WTC11 (cell line): Measurements from ENCODE around the gene EIF3K. TPM values are rescaled to one million over a fixed set of nuclear protein-coding genes. Genes with fewer than 3 reads are reported as not detected.
A peak's percentile ranks its signal among the peaks of the same experiment; 100 is the strongest.

Source experiments
- ATAC-seq: fragments of 200-7000 bp; cut with Tn5 transposase; 2 replicates; pipeline ENCODE4 v1.10.0; 2021; ENCODE audit warnings: mild to moderate bottlenecking, moderate library complexity
- CTCF ChIA-PET: fragments of 300-600 bp; sonication (Branson Sonifier 250); formaldehyde crosslinking; loops from one replicate; lab custom pipeline; 2021; ENCODE audit warnings: antibody characterized with exemption; lab: Charles Lee
- POLR2A ChIA-PET: fragments of 350-600 bp; sonication (Branson Sonifier 250); formaldehyde crosslinking; loops from one replicate; lab custom pipeline; 2021; ENCODE audit warnings: antibody characterized with exemption; lab: Charles Lee
- DNase-seq: peaks from one replicate; pipeline ENCODE4 v3.0.0; 2021; ENCODE audit warnings: low spot score
- H3K27ac Mint-ChIP-seq: 2 replicates; pipeline ENCODE4 v1.8.0; 2021; ENCODE audit warnings: mixed read lengths
- H3K27me3 Mint-ChIP-seq: 2 replicates; pipeline ENCODE4 v1.8.0; 2021; ENCODE audit warnings: low read depth, mild to moderate bottlenecking, moderate library complexity, mixed read lengths
- H3K36me3 Mint-ChIP-seq: 2 replicates; pipeline ENCODE4 v1.8.0; 2021; ENCODE audit warnings: mixed read lengths
- H3K4me1 Mint-ChIP-seq: 2 replicates; pipeline ENCODE4 v1.8.0; 2022; ENCODE audit warnings: mixed read lengths
- H3K4me3 Mint-ChIP-seq: 2 replicates; pipeline ENCODE4 v1.8.0; 2021; ENCODE audit warnings: mild to moderate bottlenecking, moderate library complexity, mixed read lengths
- H3K9me3 Mint-ChIP-seq: 2 replicates; pipeline ENCODE4 v1.8.0; 2021; ENCODE audit warnings: mixed read lengths
- AR ChIP-seq: fragments of 250-450 bp; sonication (Bioruptor Pico); IDR thresholded peaks from 2 replicates; pipeline ENCODE4 v1.9.0; 2021; ENCODE audit warnings: mild to moderate bottlenecking
- GABPB1 ChIP-seq: sonication (generic); formaldehyde crosslinking; IDR thresholded peaks from 2 replicates; pipeline ENCODE4 v1.8.1; 2023; ENCODE audit warnings: mild to moderate bottlenecking, missing genetic modification reagents
- IRF2 ChIP-seq: sonication (generic); formaldehyde crosslinking; IDR thresholded peaks from 2 replicates; pipeline ENCODE4 v1.8.0; 2022; ENCODE audit warnings: low read depth, missing genetic modification reagents, borderline replicate concordance
- MXD4 ChIP-seq: fragments of 250-450 bp; sonication (Bioruptor Pico); IDR thresholded peaks from 2 replicates; pipeline ENCODE4 v1.8.0; 2021; ENCODE audit warnings: mild to moderate bottlenecking, moderate library complexity, borderline replicate concordance
- MYBL2 ChIP-seq: sonication (generic); formaldehyde crosslinking; IDR thresholded peaks from 2 replicates; pipeline ENCODE4 v1.8.1; 2023; ENCODE audit warnings: mild to moderate bottlenecking, moderate library complexity, missing genetic modification reagents
- NR2C2 ChIP-seq: sonication (generic); formaldehyde crosslinking; IDR thresholded peaks from 2 replicates; pipeline ENCODE4 v1.8.0; 2022; ENCODE audit warnings: mild to moderate bottlenecking, missing genetic modification reagents
- PREB ChIP-seq: sonication (generic); formaldehyde crosslinking; IDR thresholded peaks from 2 replicates; pipeline ENCODE4 v1.8.1; 2022; ENCODE audit warnings: mild to moderate bottlenecking, missing genetic modification reagents, moderate library complexity, borderline replicate concordance
- SMAD3 ChIP-seq: sonication (generic); formaldehyde crosslinking; IDR thresholded peaks from 2 replicates; pipeline ENCODE4 v1.8.0; 2022; ENCODE audit warnings: missing genetic modification reagents, mild to moderate bottlenecking, borderline replicate concordance
- TEAD4 ChIP-seq: sonication (generic); formaldehyde crosslinking; IDR thresholded peaks from 2 replicates; pipeline ENCODE4 v1.8.0; 2022; ENCODE audit warnings: mild to moderate bottlenecking, missing genetic modification reagents
- ZNF232 ChIP-seq: sonication (generic); formaldehyde crosslinking; IDR thresholded peaks from 2 replicates; pipeline ENCODE4 v1.8.0; 2022; ENCODE audit warnings: mild to moderate bottlenecking, missing genetic modification reagents
- total RNA-seq: library from RNA; stranded (reverse); gene quantifications from 3 replicates; pipeline ENCODE4 v1.2.3, GENCODE V29; 2021
- TF ChIP-seq, protein P1 (sequence below): sonication (generic); formaldehyde crosslinking; IDR thresholded peaks from 2 replicates; pipeline ENCODE4 v1.8.0; 2023; ENCODE audit warnings: mild to moderate bottlenecking, missing genetic modification reagents
- TF ChIP-seq, protein P2 (sequence below): sonication (generic); formaldehyde crosslinking; IDR thresholded peaks from 2 replicates; pipeline ENCODE4 v1.8.0; 2022; ENCODE audit warnings: mild to moderate bottlenecking, missing genetic modification reagents
- TF ChIP-seq, protein P3 (sequence below): sonication (generic); formaldehyde crosslinking; IDR thresholded peaks from 2 replicates; pipeline ENCODE4 v1.8.0; 2023; ENCODE audit warnings: missing genetic modification reagents

The EIF3K gene
- total RNA-seq, 1 experiment from 2014 or later = 416 TPM

DNA sequence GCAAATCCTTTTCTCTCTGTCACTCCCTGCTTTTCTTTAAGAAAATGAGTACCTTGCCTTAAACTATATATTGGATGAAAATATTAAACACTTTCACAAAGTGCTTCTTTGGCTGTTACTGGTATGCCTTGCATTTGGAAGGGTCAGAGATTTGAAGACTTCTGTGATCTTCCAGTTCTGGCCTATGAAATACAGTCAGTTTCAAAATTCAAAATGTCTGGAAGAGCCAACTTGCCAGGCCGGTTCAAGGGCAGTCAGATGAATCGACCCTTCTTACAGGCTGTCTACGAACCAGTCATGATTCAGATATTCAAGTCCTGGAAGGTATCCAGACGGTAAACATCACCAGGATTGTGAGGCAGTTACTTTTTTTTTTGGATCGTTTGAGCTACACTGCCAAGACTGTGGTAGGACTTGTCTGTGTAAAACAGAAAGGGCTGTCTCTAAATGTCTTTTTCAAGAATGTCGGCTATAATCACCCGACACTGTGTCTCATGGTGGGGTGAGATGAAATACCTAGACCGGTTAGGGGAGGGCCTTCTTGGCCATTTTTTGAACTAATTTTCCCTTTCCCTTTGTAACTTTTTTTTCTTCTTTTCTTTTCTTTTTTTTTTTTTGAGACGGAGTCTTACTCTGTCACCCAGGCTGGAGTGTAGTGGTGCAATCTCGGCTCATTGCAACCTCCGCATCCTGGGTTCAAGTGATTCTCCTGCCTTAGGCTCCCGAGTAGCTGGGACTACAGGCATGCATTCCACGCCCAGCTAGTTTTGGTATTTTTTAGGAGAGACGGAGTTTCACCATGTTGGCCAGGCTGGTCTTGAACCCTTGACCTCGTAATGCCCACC lies 39.7 kb downstream of the EIF3K start:
- Mint-ChIP-seq H3K4me3 (no peak overlapping the region; the same call in 1 of the 2 replicates), H3K4me1 (peaks cover 96% of the 10 kb centered on the region), H3K36me3 (peaks cover 17% of the 10 kb centered on the region), H3K9me3 (no peaks in the 10 kb centered on the region), H3K27ac (peak overlapping the region; percentile 93), H3K27me3 (no peaks in the 10 kb centered on the region)
- ATAC-seq (no peak), DNase-seq (no peak)
- TF ChIP-seq GABPB1 (CRISPR knock-in tag) = 0 out of 2 replicates have a peak, but pooled peaks have one; percentile 33
- TF ChIP-seq PREB (CRISPR knock-in tag) = no peak
- POLR2A ChIA-PET = interaction anchor here (0.6 to 1.7 kb wide), 4 partner anchors 11 to 60 kb away, joined by 3 to 6 read pairs (median 4); partner anchors contain the start of gene ACTN4
- CTCF ChIA-PET = interaction anchor here (0.7 to 1.8 kb wide), 2 partner anchors 21 to 24 kb away, joined by 4 to 8 read pairs; no protein-coding TSS in a partner anchor

- ChIA-PET POLR2A (interaction anchor here (3.3 kb wide), 1 partner anchor 12 kb away, joined by 41 read pairs; the partner anchor contains the start of gene ACTN4), CTCF (interaction anchor here (4.7 kb wide), 1 partner anchor 58 kb away, joined by 21 read pairs; no protein-coding TSS in a partner anchor)
- peaks cover 96% of the 10 kb centered on the region for H3K4me1 Mint-ChIP-seq
- peak overlapping the region; percentile 82 for H3K27ac Mint-ChIP-seq
- H3K36me3 Mint-ChIP-seq = peaks cover 14% of the 10 kb centered on the region
- no peaks in the 10 kb centered on the region for H3K27me3 Mint-ChIP-seq
- no peaks in the 10 kb centered on the region for H3K9me3 Mint-ChIP-seq
- no peak overlapping the region for H3K4me3 Mint-ChIP-seq
- ATAC-seq (no peak), DNase-seq (no peak)
- TF ChIP-seq AR (CRISPR knock-in tag) (no peak), ZNF232 (CRISPR knock-in tag) (no peak), GABPB1 (CRISPR knock-in tag) (no peak), IRF2 (CRISPR knock-in tag) (no peak), MXD4 (no peak), NR2C2 (CRISPR knock-in tag) (no peak), SMAD3 (no peak), TEAD4 (no peak), MYBL2 (CRISPR knock-in tag) (no peak)
- TF ChIP-seq, protein P1, sequence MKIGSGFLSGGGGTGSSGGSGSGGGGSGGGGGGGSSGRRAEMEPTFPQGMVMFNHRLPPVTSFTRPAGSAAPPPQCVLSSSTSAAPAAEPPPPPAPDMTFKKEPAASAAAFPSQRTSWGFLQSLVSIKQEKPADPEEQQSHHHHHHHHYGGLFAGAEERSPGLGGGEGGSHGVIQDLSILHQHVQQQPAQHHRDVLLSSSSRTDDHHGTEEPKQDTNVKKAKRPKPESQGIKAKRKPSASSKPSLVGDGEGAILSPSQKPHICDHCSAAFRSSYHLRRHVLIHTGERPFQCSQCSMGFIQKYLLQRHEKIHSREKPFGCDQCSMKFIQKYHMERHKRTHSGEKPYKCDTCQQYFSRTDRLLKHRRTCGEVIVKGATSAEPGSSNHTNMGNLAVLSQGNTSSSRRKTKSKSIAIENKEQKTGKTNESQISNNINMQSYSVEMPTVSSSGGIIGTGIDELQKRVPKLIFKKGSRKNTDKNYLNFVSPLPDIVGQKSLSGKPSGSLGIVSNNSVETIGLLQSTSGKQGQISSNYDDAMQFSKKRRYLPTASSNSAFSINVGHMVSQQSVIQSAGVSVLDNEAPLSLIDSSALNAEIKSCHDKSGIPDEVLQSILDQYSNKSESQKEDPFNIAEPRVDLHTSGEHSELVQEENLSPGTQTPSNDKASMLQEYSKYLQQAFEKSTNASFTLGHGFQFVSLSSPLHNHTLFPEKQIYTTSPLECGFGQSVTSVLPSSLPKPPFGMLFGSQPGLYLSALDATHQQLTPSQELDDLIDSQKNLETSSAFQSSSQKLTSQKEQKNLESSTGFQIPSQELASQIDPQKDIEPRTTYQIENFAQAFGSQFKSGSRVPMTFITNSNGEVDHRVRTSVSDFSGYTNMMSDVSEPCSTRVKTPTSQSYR (CRISPR knock-in tag) = no peak
- TF ChIP-seq, protein P2, sequence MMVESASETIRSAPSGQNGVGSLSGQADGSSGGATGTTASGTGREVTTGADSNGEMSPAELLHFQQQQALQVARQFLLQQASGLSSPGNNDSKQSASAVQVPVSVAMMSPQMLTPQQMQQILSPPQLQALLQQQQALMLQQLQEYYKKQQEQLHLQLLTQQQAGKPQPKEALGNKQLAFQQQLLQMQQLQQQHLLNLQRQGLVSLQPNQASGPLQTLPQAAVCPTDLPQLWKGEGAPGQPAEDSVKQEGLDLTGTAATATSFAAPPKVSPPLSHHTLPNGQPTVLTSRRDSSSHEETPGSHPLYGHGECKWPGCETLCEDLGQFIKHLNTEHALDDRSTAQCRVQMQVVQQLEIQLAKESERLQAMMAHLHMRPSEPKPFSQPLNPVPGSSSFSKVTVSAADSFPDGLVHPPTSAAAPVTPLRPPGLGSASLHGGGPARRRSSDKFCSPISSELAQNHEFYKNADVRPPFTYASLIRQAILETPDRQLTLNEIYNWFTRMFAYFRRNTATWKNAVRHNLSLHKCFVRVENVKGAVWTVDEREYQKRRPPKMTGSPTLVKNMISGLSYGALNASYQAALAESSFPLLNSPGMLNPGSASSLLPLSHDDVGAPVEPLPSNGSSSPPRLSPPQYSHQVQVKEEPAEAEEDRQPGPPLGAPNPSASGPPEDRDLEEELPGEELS = no peak
- TF ChIP-seq, protein P3, sequence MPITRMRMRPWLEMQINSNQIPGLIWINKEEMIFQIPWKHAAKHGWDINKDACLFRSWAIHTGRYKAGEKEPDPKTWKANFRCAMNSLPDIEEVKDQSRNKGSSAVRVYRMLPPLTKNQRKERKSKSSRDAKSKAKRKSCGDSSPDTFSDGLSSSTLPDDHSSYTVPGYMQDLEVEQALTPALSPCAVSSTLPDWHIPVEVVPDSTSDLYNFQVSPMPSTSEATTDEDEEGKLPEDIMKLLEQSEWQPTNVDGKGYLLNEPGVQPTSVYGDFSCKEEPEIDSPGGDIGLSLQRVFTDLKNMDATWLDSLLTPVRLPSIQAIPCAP (CRISPR knock-in tag) = no peak
These were observed 41.7 kb downstream of the EIF3K start for GRCh38 chr19:38660724-38661123.
